Heart left ventricle (tissue), 16 donors: ENCODE measurements around the gene SPECC1. TPM values are rescaled to one million over a fixed set of nuclear protein-coding genes. Genes with fewer than 3 reads are reported as not detected.
"Not testable (repeated sequence)": the region's sequence is repeated elsewhere in the genome, so short reads cannot be mapped to it uniquely, and the experiment has no call there.

ENCODE experiments used
- ATAC-seq, 4 donors: fragments of 200-7000 bp; cut with Tn5 transposase; one replicate each; pipeline ENCODE4 v1.9.1; 2020 to 2022; ENCODE audit warnings: moderate library complexity in 4 of 4, mild to moderate bottlenecking in 3 of 4, moderate number of reproducible peaks in 1 of 4
- DNase-seq, 5 donors: peaks; one replicate each; pipeline ENCODE4 v3.0.0-alpha.2; 2020
- H3K27ac ChIP-seq, 12 donors: fragments of 200-600 bp; sonication (generic) in 4 of 12; one replicate each; pipeline versions ENCODE4 v1.5.0 to v1.8.0; 2016 to 2022; ENCODE audit warnings: mild to moderate bottlenecking in 2 of 12
- H3K27me3 ChIP-seq, 9 donors: fragments of 200-600 bp; sonication (generic) in 2 of 9; one replicate each; pipeline versions ENCODE4 v1.5.1 to v1.8.0; 2016 to 2022; ENCODE audit warnings: mild to moderate bottlenecking in 3 of 9
- H3K36me3 ChIP-seq, 9 donors: fragments of 200-600 bp; sonication (generic) in 2 of 9; one replicate each; pipeline versions ENCODE4 v1.5.0 to v1.8.0; 2018 to 2022; ENCODE audit warnings: mild to moderate bottlenecking in 2 of 9
- H3K4me1 ChIP-seq, 12 donors: fragments of 200-600 bp; sonication (generic) in 4 of 12; one replicate each; pipeline versions ENCODE4 v1.5.0 to v1.8.0; 2016 to 2022; ENCODE audit warnings: mild to moderate bottlenecking in 3 of 12
- H3K4me3 ChIP-seq, 12 donors: fragments of 200-600 bp; sonication (generic) in 4 of 12; one replicate each; pipeline versions ENCODE4 v1.5.0 to v1.8.0; 2017 to 2022; ENCODE audit warnings: mild to moderate bottlenecking in 9 of 12, moderate library complexity in 4 of 12
- H3K9me3 ChIP-seq, 12 donors: fragments of 200-600 bp; sonication (generic) in 4 of 12; one replicate each; pipeline versions ENCODE4 v1.5.0 to v1.8.0; 2016 to 2022; ENCODE audit warnings: mild to moderate bottlenecking in 1 of 12
- POLR2A ChIP-seq, 2 donors: fragments of 450-650 bp; IDR thresholded peaks; one replicate each; pipeline ENCODE4 v1.6.1; 2017; ENCODE audit warnings: antibody characterized with exemption in 2 of 2, mild to moderate bottlenecking in 2 of 2, moderate library complexity in 2 of 2
- WGBS, 4 donors: extraction: QIAGEN DNeasy Blood & Tissue Kit in 2 of 4; methylation state at CpG; one replicate each; pipeline versions ENCODE4 v1.1.5 to v1.1.7; 2013 to 2018; 5-methylcytosine and 5-hydroxymethylcytosine counted together
- intact Hi-C, 10 donors: fragments of 100-400 bp; cut with DNase I; formaldehyde crosslinking; loops; one replicate each; pipeline versions ENCODE4 v1.11.1 to v1.14.2; 2022
- polyA plus RNA-seq, 2 donors: library from polyadenylated mRNA; stranded (reverse); fragments of 200-250 nt; gene quantifications; one replicate each; pipeline ENCODE4 v1.2.3, GENCODE V29; 2013
- total RNA-seq, 9 donors: library from RNA; depleted of rRNA in 2 of 9; stranded (reverse); fragments of >200 nt in 2 of 9; fragmentation: NEBNext Ultra II Directional in 3 of 9; extraction: Animal tissue kit (Norgen Biotek cat#: 25700) in 3 of 9; gene quantifications; one replicate each; pipeline versions ENCODE4 v1.1.0 to v1.2.4, GENCODE V29; 2016 to 2023
- TF ChIP-seq, protein P1 (sequence below), 12 donors: fragments of 200-600 bp; sonication (generic) in 4 of 12; IDR thresholded peaks; one replicate each; pipeline versions ENCODE4 v1.5.0 to v1.8.0; 2018 to 2022; ENCODE audit warnings: antibody characterized with exemption in 12 of 12, mild to moderate bottlenecking in 5 of 12
- donor health status: ischemic (EF 13 %, LVEDD 7.1; RV severe dilation, severe dysfunction).
- donor health status: healthy with polysubstance abuse.
- donor health status: DM: no; HTN: yes; CAD: no.
- donor health status: DM: no; HTN: no; CAD: no.
- donor health status: ischemic (EF 25% LVEDD 6.9; RV normal size, moderate dysfunction).
- donor health status: ischemic (EF 25% LVEDD 5.7; RV mildly dilated, moderate dysfunction).
- donor health status: healthy.
- donor health status: DM: yes; HTN: yes; CAD: no.
- donor health status: ischemic (EF 35%, LVEDD 5.7; RV mildly dilated, moderate dysfunction).
- donor health status: nonischemic (EF 11% LVEDD 7.7; RV severe dilation, severe dysfunction).
- donor health status: DM: yes; HTN: yes; CAD: no.
- donor health status: PGD.
- donor health status: ischemic (EF 29% LVEDD 5.4; RV normal size, mild dysfunction).
- donor health status: nonischemic (EF 23%, LVEDD 6.1; RV moderate dilation, normal function).

Gene SPECC1
- total and polyA plus RNA-seq, 11 donors, result 3.8 to 18.4 (median 10.6) TPM

DNA sequence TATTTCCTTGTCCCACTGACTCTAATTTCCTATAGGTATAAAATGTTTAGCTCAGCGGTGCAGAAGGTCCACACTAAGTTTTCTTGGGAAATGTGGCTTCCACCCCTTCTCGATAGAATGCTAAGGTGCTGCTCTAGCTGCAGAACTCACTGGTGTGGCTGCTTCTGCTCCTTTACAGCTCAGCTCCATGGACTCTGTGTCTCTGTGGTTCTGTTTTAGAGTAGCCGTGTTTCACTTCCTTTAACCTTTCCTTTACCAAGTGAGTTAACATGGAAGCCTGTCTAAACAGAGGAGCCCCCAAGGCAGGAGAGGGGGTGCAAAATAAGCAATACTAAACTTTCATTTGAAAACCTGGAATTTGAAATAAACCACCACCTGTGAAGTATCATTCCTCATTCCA lies 65.3 kb downstream of the SPECC1 start:
- WGBS, 4 donors, result 52 to 72% (median 67%) methylated on average over 3 of the region's 3 CpGs
- Histone ChIP-seq H3K36me3 (no peaks in the 10 kb centered on the region), H3K27ac (peak overlapping the region in 10 of 12 donors; percentile 7 to 81 (median 66)), H3K27me3 (no peaks in the 10 kb centered on the region), H3K4me1 (peaks cover 0 to 74% (median 14%) of the 10 kb centered on the region in 12 donors), H3K4me3 (peak overlapping the region in 10 of 12 donors; percentile 10 to 59 (median 46)), H3K9me3 (no peaks in the 10 kb centered on the region)
- no peak for TF ChIP-seq POLR2A (IDR thresholded peaks at IDR 0.05)
- TF ChIP-seq, protein P1, sequence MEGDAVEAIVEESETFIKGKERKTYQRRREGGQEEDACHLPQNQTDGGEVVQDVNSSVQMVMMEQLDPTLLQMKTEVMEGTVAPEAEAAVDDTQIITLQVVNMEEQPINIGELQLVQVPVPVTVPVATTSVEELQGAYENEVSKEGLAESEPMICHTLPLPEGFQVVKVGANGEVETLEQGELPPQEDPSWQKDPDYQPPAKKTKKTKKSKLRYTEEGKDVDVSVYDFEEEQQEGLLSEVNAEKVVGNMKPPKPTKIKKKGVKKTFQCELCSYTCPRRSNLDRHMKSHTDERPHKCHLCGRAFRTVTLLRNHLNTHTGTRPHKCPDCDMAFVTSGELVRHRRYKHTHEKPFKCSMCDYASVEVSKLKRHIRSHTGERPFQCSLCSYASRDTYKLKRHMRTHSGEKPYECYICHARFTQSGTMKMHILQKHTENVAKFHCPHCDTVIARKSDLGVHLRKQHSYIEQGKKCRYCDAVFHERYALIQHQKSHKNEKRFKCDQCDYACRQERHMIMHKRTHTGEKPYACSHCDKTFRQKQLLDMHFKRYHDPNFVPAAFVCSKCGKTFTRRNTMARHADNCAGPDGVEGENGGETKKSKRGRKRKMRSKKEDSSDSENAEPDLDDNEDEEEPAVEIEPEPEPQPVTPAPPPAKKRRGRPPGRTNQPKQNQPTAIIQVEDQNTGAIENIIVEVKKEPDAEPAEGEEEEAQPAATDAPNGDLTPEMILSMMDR (IDR thresholded peaks at IDR 0.05), result no peak
- ATAC-seq (peak in 3 of 4 donors; percentile 26 to 53 (median 37)), DNase-seq (no peak)
- intact Hi-C loops, result no loop called here

DNA sequence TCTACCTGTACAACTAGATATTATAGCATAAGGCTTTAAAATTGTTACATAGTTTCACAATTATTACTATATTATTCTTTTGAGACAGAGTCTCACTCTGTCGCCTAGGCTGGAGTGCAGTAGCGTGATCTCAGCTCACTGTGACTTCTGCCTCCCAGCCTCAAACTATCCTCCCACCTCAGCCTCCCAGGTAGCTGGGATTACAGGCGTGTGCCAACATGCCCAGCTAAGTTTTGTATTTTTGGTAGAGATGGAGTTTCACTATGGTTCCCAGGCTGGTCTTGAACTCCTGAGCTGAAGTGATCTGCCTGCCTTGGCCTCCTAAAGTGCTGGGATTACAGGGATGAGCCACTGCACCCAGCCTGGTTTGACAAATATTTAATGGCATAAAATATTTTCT lies 67.0 kb downstream of the SPECC1 start:
- peaks cover 0 to 66% (median 14%) of the 10 kb centered on the region in 12 donors for H3K4me1 ChIP-seq
- H3K27me3 ChIP-seq, H3K36me3 ChIP-seq, intact Hi-C loops, H3K9me3 ChIP-seq, DNase-seq, ATAC-seq: not testable (repeated sequence)
- peak overlapping the region in 10 of 12 donors; percentile 4 to 81 (median 46) for H3K27ac ChIP-seq
- peak overlapping the region in 9 of 12 donors; percentile 5 to 58 (median 20) for H3K4me3 ChIP-seq
- WGBS, 4 donors, result 79 to 90% (median 85%) methylated on average over 3 of the region's 3 CpGs

DNA sequence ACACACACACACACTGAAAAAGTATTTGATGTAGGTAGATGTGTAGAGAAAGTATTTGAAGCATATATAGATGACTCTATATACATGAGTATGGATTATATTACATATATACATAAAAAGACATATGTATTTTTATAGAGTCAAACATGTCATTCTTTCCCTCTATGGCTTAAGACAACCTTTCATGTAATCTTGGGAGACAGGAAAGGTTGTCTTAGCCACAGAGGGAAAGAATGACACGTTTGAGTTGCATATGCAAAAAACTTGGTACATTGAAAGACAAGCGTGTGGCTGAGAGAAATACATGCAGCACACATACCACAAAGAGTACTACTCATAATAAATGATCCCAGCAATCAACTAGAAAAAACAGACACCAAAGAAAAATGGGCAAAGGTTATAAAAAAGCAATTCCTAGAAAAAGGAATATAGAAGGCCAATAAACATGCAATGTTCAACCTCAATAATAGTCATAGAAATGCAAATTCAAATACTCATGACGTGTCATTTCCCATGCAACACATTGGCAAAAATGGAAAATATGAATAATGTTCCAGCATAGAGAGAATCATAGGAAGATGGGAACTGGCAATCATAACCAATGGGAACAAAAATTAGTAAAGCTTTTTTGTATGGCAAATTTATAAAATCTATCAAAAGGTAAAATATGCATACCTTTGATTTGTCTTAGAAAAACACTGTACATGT lies 69.0 kb downstream of the SPECC1 start:
- 66 to 75% (median 70%) methylated on average over 3 of the region's 3 CpGs for WGBS, 4 donors
- TF ChIP-seq, protein P1 (IDR thresholded peaks at IDR 0.05), result no peak
- TF ChIP-seq POLR2A (IDR thresholded peaks at IDR 0.05), result no peak
- Histone ChIP-seq H3K4me3 (no peak overlapping the region), H3K9me3 (no peaks in the 10 kb centered on the region), H3K27me3 (no peaks in the 10 kb centered on the region), H3K4me1 (peaks cover 0 to 51% (median 4%) of the 10 kb centered on the region in 12 donors), H3K27ac (peak overlapping the region in 2 of 12 donors; percentile 30 to 41), H3K36me3 (no peaks in the 10 kb centered on the region)
- intact Hi-C loops, result no loop called here
- DNase-seq, result no peak
- ATAC-seq, result no peak

DNA sequence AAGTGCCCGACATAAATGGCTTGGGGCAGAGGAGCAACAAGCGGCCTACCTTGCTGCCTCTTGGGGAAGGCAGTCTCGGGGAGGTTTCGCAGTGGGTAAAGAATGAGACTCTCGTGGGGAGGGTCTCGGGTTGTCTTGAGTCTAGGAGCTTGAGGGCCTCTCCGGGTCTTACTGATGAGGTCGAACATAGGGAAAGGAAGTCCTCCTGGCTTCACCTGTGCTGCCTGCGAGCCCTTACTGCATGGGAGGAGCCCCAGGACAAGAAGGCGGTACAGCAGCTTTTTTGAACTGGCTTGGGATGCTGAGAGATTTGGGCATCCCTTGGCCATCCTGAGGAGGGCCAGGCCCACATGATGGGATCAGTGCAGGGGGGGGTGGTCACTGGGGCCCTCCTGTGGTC lies 71.4 kb downstream of the SPECC1 start:
- Histone ChIP-seq H3K27ac (no peak overlapping the region), H3K4me1 (peaks cover 0 to 43% (median 6%) of the 10 kb centered on the region in 12 donors), H3K27me3 (no peaks in the 10 kb centered on the region), H3K36me3 (no peaks in the 10 kb centered on the region), H3K9me3 (no peaks in the 10 kb centered on the region), H3K4me3 (no peak overlapping the region)
- ATAC-seq, result no peak
- TF ChIP-seq POLR2A (IDR thresholded peaks at IDR 0.05), result no peak
- TF ChIP-seq, protein P1 (IDR thresholded peaks at IDR 0.05), result no peak
- no peak for DNase-seq
- 78 to 92% (median 84%) methylated on average over 10 of the region's 10 CpGs for WGBS, 4 donors
- intact Hi-C loops, result loop anchor here in 1 of 10 donors (5.0 kb wide), 1 partner anchor 68 kb away; no protein-coding TSS in a partner anchor
